Right lobe of liver (tissue), 6 donors: Measurements from ENCODE around the gene DIAPH2. TPM values are rescaled to one million over a fixed set of nuclear protein-coding genes. Genes with fewer than 3 reads are reported as not detected.

Source experiments
- ATAC-seq, 4 donors: fragments of 200-7000 bp; cut with Tn5 transposase; one replicate each; pipeline ENCODE4 v1.9.1; 2020; ENCODE audit warnings: mild to moderate bottlenecking in 4 of 4, moderate library complexity in 4 of 4
- DNase-seq, 3 donors: peaks; one replicate each; pipeline ENCODE4 v3.0.0-alpha.2; 2020
- H3K27ac ChIP-seq, 3 donors: fragments of 200-600 bp; one replicate each; pipeline ENCODE4 v1.8.0; 2022
- H3K27me3 ChIP-seq, 2 donors: fragments of 200-600 bp; one replicate each; pipeline ENCODE4 v1.8.0; 2022
- H3K36me3 ChIP-seq, 4 donors: fragments of 200-600 bp; sonication (generic) in 1 of 4; one replicate each; pipeline versions ENCODE4 v1.5.1 to v1.8.0; 2017 to 2022; ENCODE audit warnings: control low read depth in 1 of 4
- H3K4me1 ChIP-seq, 4 donors: fragments of 200-600 bp; sonication (generic) in 1 of 4; one replicate each; pipeline versions ENCODE4 v1.5.1 to v1.8.0; 2017 to 2022; ENCODE audit warnings: control low read depth in 1 of 4
- H3K4me3 ChIP-seq, 3 donors: fragments of 200-600 bp; one replicate each; pipeline ENCODE4 v1.8.0; 2022
- H3K9me3 ChIP-seq, 4 donors: fragments of 200-600 bp; sonication (generic) in 1 of 4; one replicate each; pipeline versions ENCODE4 v1.5.1 to v1.8.0; 2017 to 2022; ENCODE audit warnings: control low read depth in 1 of 4
- CTCF ChIP-seq, 4 donors: fragments of 200-600 bp in 3 of 4; fragments of 450-650 bp in 1 of 4; IDR thresholded peaks; one replicate each; pipeline versions ENCODE4 v1.5.1 to v1.8.0; 2016 to 2022; ENCODE audit warnings: antibody characterized with exemption in 4 of 4, mild to moderate bottlenecking in 2 of 4
- POLR2A ChIP-seq: fragments of 450-650 bp; IDR thresholded peaks from one replicate; pipeline ENCODE4 v1.6.1; 2017; ENCODE audit warnings: antibody characterized with exemption, mild to moderate bottlenecking
- WGBS: methylation state at CpG from one replicate; pipeline ENCODE4 v1.1.6; 2018; ENCODE audit warnings: low coverage, low lambda C conversion rate; ENCODE audit not compliant: insufficient coverage; ENCODE audit errors: missing lambda C conversion rate; 5-methylcytosine and 5-hydroxymethylcytosine counted together
- intact Hi-C, 2 donors: fragments of 100-400 bp; cut with DNase I; formaldehyde crosslinking; loops; one replicate each; pipeline versions ENCODE4 v1.11.2 to v1.14.1; 2022
- total RNA-seq, 6 experiments: library from RNA; depleted of rRNA in 2 of 6; stranded (reverse); fragments of >200 nt in 2 of 6; fragmentation: NEBNext Ultra II Directional in 3 of 6; extraction: Animal tissue kit (Norgen Biotek cat#: 25700) in 3 of 6; gene quantifications; one replicate each; pipeline versions ENCODE4 v1.1.0 to v1.2.4, GENCODE V29; 2016 to 2023
- donor health status: DM: no; HTN: yes; CAD: no.
- donor health status: DM: no; HTN: no; CAD: no.
- donor health status: DM: no; HTN: no; CAD: no.
- donor health status: DM: no; HTN: yes; CAD: no.
- donor health status: DM: no; HTN: yes; CAD: no.

Gene DIAPH2
- total RNA-seq, 6 experiments from 2014 or later: 10.6 to 20.0 (median 16.4) TPM

- H3K27ac ChIP-seq: no peak overlapping the region
- H3K4me3 ChIP-seq: no peak overlapping the region
- no peaks in the 10 kb centered on the region for H3K9me3 ChIP-seq
- TF ChIP-seq POLR2A (no peak), CTCF (IDR thresholded peaks at IDR 0.05) (no peak)
- H3K4me1 ChIP-seq: no peaks in the 10 kb centered on the region
- ATAC-seq (no peak), DNase-seq (no peak)
- 80% methylated on average over 2 of the region's 2 CpGs for WGBS
- intact Hi-C loops: no loop called here
- H3K27me3 ChIP-seq: no peaks in the 10 kb centered on the region
- H3K36me3 ChIP-seq: no peaks in the 10 kb centered on the region
These were observed 625.0 kb downstream of the DIAPH2 start for GRCh38 chrX:97309487-97310116.

- 57% methylated on average over 8 of the region's 8 CpGs for WGBS
- intact Hi-C loops: no loop called here
- no peak overlapping the region for H3K27ac ChIP-seq
These were observed 625.7 kb downstream of the DIAPH2 start for GRCh38 chrX:97310373-97310772.

GRCh38 chrX:97311066-97311778 lies 626.6 kb downstream of the DIAPH2 start:
- Histone ChIP-seq H3K27ac (no peak overlapping the region), H3K4me3 (no peak overlapping the region), H3K27me3 (no peaks in the 10 kb centered on the region), H3K4me1 (no peaks in the 10 kb centered on the region), H3K36me3 (no peaks in the 10 kb centered on the region), H3K9me3 (no peaks in the 10 kb centered on the region)
- TF ChIP-seq CTCF (IDR thresholded peaks at IDR 0.05) (no peak), POLR2A (no peak)
- DNase-seq (no peak), ATAC-seq (no peak)
- 67% methylated on average over 1 of the region's 4 CpGs for WGBS
- intact Hi-C loops: no loop called here

More at GRCh38 chrX:97310373-97310772, 625.7 kb downstream of the DIAPH2 start:
- Histone ChIP-seq H3K36me3 (no peaks in the 10 kb centered on the region), H3K4me3 (no peak overlapping the region), H3K9me3 (no peaks in the 10 kb centered on the region), H3K4me1 (no peaks in the 10 kb centered on the region), H3K27me3 (no peaks in the 10 kb centered on the region)
- ATAC-seq: no peak
- no peak for DNase-seq
- TF ChIP-seq CTCF (IDR thresholded peaks at IDR 0.05): no peak
- no peak for TF ChIP-seq POLR2A

- Histone ChIP-seq H3K4me1 (no peaks in the 10 kb centered on the region), H3K9me3 (no peaks in the 10 kb centered on the region), H3K27me3 (no peaks in the 10 kb centered on the region), H3K27ac (no peak overlapping the region), H3K4me3 (no peak overlapping the region), H3K36me3 (no peaks in the 10 kb centered on the region)
- 61% methylated on average over 1 of the region's 1 CpG for WGBS
- no peak for ATAC-seq
- no peak for TF ChIP-seq POLR2A
- no peak for TF ChIP-seq CTCF (IDR thresholded peaks at IDR 0.05)
- no peak for DNase-seq
- intact Hi-C loops: no loop called here
These were observed 629.7 kb downstream of the DIAPH2 start for GRCh38 chrX:97314345-97314744.
